Naive thymus-derived CD8-positive, alpha-beta T cell (primary cell): ENCODE measurements around the gene OVAAL. TPM values are rescaled to one million over a fixed set of nuclear protein-coding genes. Genes with fewer than 3 reads are reported as not detected.

Experiments used
- ATAC-seq, 2 donors: fragments of 150-1000 bp; cut with Tn5 transposase in 1 of 2; sonication (Bioruptor Pico), chemical (Tn5 transposase) in 1 of 2; 1 replicate in 1 of 2; 2 replicates in 1 of 2; pipeline ENCODE4 v1.10.0; 2021; ENCODE audit warnings: mild to moderate bottlenecking in 2 of 2, moderate library complexity in 2 of 2
- POLR2A ChIA-PET: fragments of 350-600 bp; sonication (Branson Sonifier 250); formaldehyde crosslinking; loops from one replicate; lab custom pipeline; 2021; ENCODE audit warnings: antibody characterized with exemption; lab: Charles Lee
- DNase-seq, 10 donors: peaks; one replicate each; pipeline versions ENCODE4 v3.0.0 to v3.0.0-alpha.2; 2020 to 2022
- H3K27ac Mint-ChIP-seq, 10 donors: one replicate each; pipeline ENCODE4 v1.8.0; 2020 to 2022; ENCODE audit warnings: mild to moderate bottlenecking in 10 of 10, mixed read lengths in 10 of 10, moderate library complexity in 4 of 10, inconsistent platforms in 1 of 10
- H3K27me3 Mint-ChIP-seq, 5 donors: one replicate each; pipeline ENCODE4 v1.8.0; 2021 to 2022; ENCODE audit warnings: mixed read lengths in 5 of 5
- H3K36me3 Mint-ChIP-seq, 3 donors: one replicate each; pipeline ENCODE4 v1.8.0; 2020 to 2022; ENCODE audit warnings: mixed read lengths in 3 of 3, mild to moderate bottlenecking in 2 of 3, inconsistent platforms in 1 of 3
- H3K4me1 Mint-ChIP-seq, 4 donors: one replicate each; pipeline ENCODE4 v1.8.0; 2021 to 2022; ENCODE audit warnings: mixed read lengths in 4 of 4
- H3K4me3 Mint-ChIP-seq, 10 donors: one replicate each; pipeline ENCODE4 v1.8.0; 2020 to 2022; ENCODE audit warnings: mild to moderate bottlenecking in 10 of 10, mixed read lengths in 10 of 10, moderate library complexity in 6 of 10, inconsistent platforms in 1 of 10
- H3K9me3 Mint-ChIP-seq, 9 donors: one replicate each; pipeline ENCODE4 v1.8.0; 2020 to 2022; ENCODE audit warnings: mixed read lengths in 9 of 9, mild to moderate bottlenecking in 3 of 9, inconsistent platforms in 1 of 9, moderate library complexity in 1 of 9
- polyA plus RNA-seq, 3 donors: library from polyadenylated mRNA; unstranded; fragments of 300-500 nt; fragmentation: Illumina TruSeq; gene quantifications; one replicate each; pipeline ENCODE4 v1.2.3, GENCODE V29; 2021
- total RNA-seq, 8 experiments: library from RNA in 2 of 8; stranded (reverse) in 2 of 8; gene quantifications; one replicate each; pipeline ENCODE4 v1.2.3 and lab custom pipeline; 2021 to 2026

The OVAAL gene
- total and polyA plus RNA-seq, 5 experiments from 2014 or later: not detected

DNA sequence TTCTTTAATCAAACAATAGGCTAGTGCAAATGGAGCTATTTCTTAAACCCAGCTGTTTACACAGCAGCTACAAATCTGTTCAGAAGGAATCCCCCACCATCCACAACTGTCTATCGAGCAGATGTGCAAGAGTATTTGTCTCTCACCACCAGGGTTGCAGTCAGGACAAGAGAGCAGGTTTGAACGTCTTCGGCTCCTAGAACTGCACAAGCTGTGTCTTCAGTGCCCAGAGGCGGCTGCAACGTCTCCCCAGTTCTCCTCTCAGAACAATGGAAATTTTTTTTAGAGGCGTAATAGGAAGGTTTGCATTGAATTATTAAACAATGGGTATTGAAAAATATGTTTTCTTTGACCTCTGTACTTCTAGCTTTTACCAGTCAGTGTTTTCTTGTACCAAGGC, 7.3 kb downstream of the OVAAL start:
- Mint-ChIP-seq H3K27ac (no peak overlapping the region), H3K4me3 (no peak overlapping the region), H3K9me3 (no peaks in the 10 kb centered on the region), H3K27me3 (peaks cover 4 to 18% (median 9%) of the 10 kb centered on the region in 5 donors), H3K4me1 (no peaks in the 10 kb centered on the region), H3K36me3 (no peaks in the 10 kb centered on the region)
- DNase-seq (no peak), ATAC-seq (no peak)
- POLR2A ChIA-PET: no interaction called here

DNA sequence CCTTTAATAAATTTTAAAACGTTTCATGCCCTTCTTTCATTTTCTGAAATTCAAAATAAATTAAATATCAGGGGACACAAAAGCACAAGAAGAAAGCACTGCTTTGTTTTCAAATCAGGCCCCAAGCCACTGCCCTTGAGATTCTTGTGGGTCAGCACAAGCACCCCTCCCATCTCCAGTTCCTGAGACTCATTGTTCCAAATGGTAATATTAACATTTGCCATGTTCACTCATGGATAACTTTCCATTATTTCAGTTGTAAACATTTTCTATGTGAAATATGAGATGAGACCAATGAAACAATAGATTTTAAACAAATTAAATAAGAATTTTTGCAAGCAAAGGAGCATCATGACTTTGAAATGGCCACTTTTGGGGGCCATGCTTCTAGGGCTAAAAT, 7.7 kb downstream of the OVAAL start:
- Mint-ChIP-seq H3K9me3 (no peaks in the 10 kb centered on the region), H3K36me3 (no peaks in the 10 kb centered on the region), H3K4me1 (no peaks in the 10 kb centered on the region), H3K27me3 (peaks cover 2 to 17% (median 7%) of the 10 kb centered on the region in 5 donors), H3K4me3 (no peak overlapping the region), H3K27ac (no peak overlapping the region)
- POLR2A ChIA-PET: no interaction called here
- DNase-seq (no peak), ATAC-seq (no peak)

DNA sequence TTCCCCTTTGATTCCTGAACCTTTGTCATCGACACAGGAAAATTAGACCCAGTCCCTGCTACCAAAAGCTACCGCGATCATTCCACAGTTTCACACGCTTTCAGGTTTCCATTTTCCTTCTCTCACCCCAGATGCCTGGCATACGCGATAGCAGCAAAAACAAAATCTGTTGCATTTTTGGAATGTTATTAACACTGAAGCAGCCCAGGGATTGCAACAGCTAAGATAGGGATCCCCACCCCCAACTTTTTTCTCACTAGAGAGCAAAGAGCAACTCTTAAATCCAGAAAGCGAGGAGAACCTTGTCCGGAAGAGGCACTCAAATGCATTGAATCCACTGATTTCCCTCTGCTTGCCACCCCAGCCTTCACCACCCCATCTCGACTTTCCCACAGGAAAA, 8.9 kb downstream of the OVAAL start:
- H3K36me3 Mint-ChIP-seq: no peaks in the 10 kb centered on the region
- no peaks in the 10 kb centered on the region for H3K9me3 Mint-ChIP-seq
- no peak overlapping the region for H3K27ac Mint-ChIP-seq
- H3K4me3 Mint-ChIP-seq: no peak overlapping the region
- H3K4me1 Mint-ChIP-seq: no peaks in the 10 kb centered on the region
- DNase-seq (no peak), ATAC-seq (no peak)
- POLR2A ChIA-PET: no interaction called here
- peaks cover 5 to 17% (median 10%) of the 10 kb centered on the region in 5 donors for H3K27me3 Mint-ChIP-seq

GRCh38 chr1:180568184-180568583, 9.4 kb downstream of the OVAAL start:
- no peaks in the 10 kb centered on the region for H3K4me1 Mint-ChIP-seq
- H3K4me3 Mint-ChIP-seq: no peak overlapping the region
- DNase-seq (no peak), ATAC-seq (no peak)
- no peak overlapping the region for H3K27ac Mint-ChIP-seq
- POLR2A ChIA-PET: no interaction called here
- no peaks in the 10 kb centered on the region for H3K9me3 Mint-ChIP-seq
- peaks cover 4 to 22% (median 11%) of the 10 kb centered on the region in 5 donors for H3K27me3 Mint-ChIP-seq
- H3K36me3 Mint-ChIP-seq: no peaks in the 10 kb centered on the region

DNA sequence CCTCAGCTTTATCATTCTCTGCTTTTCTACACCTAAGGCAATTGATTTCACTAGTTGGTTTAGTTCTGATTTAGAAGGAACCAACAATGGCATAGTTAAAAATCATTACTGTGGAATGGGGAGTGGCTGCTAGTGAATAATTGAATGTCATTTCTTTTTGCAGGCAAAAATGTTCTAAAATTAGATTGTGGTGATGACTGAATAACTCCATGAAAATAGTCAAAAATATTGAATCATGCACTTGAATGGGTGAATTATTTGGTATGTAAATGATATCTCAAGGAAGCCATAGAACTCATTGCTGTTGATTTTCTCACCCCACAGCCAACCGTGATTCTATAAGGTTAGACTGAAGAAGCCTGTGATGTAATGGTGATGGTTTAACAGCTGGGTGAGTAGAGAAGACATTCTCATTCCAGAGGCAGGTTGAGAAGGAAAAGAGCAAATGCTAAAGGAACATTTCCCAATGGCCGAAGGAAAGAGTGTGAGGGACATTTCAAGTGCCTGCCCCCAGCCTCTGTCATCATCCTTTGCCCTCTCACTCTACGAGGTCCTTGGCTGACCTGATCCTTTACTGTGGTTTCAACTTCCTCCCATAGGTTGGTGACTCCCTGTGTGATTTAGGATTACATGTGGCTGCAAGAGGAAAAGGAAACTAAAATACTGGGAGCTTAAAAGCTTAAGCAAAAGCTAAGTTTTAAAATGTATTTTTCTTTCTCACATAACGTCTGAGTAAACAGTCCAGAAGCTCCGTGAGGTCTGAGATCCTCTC, 12.5 kb downstream of the OVAAL start:
- no peak overlapping the region for H3K27ac Mint-ChIP-seq
- H3K4me3 Mint-ChIP-seq: no peak overlapping the region
- POLR2A ChIA-PET: no interaction called here

GRCh38 chr1:180571832-180572636, 13.3 kb downstream of the OVAAL start:
- peaks cover 10 to 25% (median 15%) of the 10 kb centered on the region in 5 donors for H3K27me3 Mint-ChIP-seq
- no peak overlapping the region for H3K27ac Mint-ChIP-seq
- H3K9me3 Mint-ChIP-seq: no peaks in the 10 kb centered on the region
- no peak for DNase-seq
- POLR2A ChIA-PET: no interaction called here
- H3K4me1 Mint-ChIP-seq: no peaks in the 10 kb centered on the region
- ATAC-seq: no peak
- no peaks in the 10 kb centered on the region for H3K36me3 Mint-ChIP-seq
- H3K4me3 Mint-ChIP-seq: no peak overlapping the region

More for the DNA sequence above, 12.5 kb downstream of the OVAAL start:
- Mint-ChIP-seq H3K9me3 (no peaks in the 10 kb centered on the region), H3K4me1 (no peaks in the 10 kb centered on the region), H3K27me3 (peaks cover 10 to 25% (median 15%) of the 10 kb centered on the region in 5 donors), H3K36me3 (no peaks in the 10 kb centered on the region)
- ATAC-seq: no peak
- no peak for DNase-seq

DNA sequence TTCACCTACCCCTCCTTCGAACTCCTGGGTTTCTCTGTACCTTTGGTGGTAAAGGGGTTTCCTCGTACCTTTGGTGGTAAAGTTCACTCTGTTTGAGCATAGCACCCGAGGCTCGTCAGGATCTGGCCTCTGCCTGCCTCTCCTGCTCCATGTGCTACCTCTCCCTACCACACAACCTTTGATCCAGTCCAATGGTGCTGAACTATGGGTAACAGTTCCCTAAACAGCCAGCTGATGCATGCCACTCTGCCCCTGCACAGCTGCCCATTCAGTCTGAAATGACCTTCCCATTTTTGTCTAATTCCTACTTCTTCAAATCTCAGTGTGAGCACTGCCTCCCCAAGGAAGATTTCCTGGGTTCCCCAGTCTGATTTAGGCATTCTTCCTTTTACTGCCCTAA, 14.0 kb downstream of the OVAAL start:
- Mint-ChIP-seq H3K27ac (no peak overlapping the region), H3K4me1 (no peaks in the 10 kb centered on the region), H3K4me3 (no peak overlapping the region), H3K9me3 (no peaks in the 10 kb centered on the region), H3K27me3 (peaks cover 10 to 19% (median 14%) of the 10 kb centered on the region in 5 donors), H3K36me3 (no peaks in the 10 kb centered on the region)
- DNase-seq (no peak), ATAC-seq (no peak)
- POLR2A ChIA-PET: no interaction called here

DNA sequence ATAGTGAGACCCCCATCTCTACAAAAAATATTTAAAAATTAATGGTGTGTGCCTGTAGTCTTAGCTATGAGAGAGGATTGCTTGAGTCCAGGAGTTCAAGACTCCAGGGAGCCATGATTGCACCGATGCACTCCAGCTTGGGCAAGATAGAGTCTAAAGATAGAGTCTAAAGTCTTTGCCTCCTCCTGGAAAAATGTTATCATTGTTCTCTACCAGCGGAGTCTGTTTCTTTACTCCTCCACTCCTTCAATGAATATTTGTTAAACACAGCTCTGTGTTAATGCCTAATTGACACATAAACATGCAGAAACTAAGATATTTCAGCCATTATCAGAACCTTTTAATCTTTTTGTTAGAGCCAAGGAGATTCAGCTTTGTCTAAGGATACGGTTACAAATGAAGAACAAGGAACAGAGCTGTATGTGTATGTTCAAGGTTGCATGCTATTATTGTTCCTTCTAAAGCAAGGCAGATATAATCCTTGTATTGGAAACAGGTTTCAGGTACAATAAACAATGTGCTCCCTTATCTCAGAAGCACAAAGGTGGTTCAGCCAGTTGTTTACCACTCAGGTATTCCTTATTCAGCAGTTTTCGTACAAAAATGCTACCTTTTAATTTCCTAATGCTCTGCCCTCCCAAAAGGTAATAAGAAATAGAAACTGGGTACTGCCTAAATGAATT, 15.4 kb downstream of the OVAAL start:
- Mint-ChIP-seq H3K27me3 (peaks cover 10 to 15% (median 13%) of the 10 kb centered on the region in 5 donors), H3K27ac (no peak overlapping the region), H3K9me3 (peaks cover 0 to 2% (median 0%) of the 10 kb centered on the region in 9 donors), H3K4me1 (no peaks in the 10 kb centered on the region), H3K4me3 (no peak overlapping the region), H3K36me3 (no peaks in the 10 kb centered on the region)
- DNase-seq (no peak), ATAC-seq (no peak)
- POLR2A ChIA-PET: no interaction called here

DNA sequence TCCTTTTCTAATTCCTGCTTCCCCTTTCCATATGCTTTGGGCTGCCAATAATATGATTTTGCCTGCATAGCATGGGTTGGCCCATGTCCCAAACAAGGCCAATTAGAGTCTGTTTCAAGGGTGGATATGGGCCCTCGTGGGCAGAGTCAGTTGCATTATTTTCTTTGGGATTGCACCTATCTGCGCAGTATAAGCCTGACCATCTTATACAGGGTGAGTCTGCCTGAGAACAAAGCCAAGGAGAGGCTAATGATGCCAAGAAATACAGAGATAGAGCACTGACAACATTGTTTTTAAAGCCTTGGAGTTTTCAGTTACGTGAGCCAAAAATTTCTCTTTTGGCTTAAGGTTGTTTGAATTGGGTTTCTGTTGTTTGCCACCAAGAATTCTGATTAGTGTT, 18.6 kb downstream of the OVAAL start:
- no peaks in the 10 kb centered on the region for H3K36me3 Mint-ChIP-seq
- H3K4me3 Mint-ChIP-seq: no peak overlapping the region
- H3K9me3 Mint-ChIP-seq: peaks cover 0 to 2% (median 0%) of the 10 kb centered on the region in 9 donors
- ATAC-seq (no peak), DNase-seq (no peak)
- POLR2A ChIA-PET: no interaction called here
- H3K27me3 Mint-ChIP-seq: peaks cover 5 to 10% (median 8%) of the 10 kb centered on the region in 5 donors
- H3K27ac Mint-ChIP-seq: no peak overlapping the region
- no peaks in the 10 kb centered on the region for H3K4me1 Mint-ChIP-seq

DNA sequence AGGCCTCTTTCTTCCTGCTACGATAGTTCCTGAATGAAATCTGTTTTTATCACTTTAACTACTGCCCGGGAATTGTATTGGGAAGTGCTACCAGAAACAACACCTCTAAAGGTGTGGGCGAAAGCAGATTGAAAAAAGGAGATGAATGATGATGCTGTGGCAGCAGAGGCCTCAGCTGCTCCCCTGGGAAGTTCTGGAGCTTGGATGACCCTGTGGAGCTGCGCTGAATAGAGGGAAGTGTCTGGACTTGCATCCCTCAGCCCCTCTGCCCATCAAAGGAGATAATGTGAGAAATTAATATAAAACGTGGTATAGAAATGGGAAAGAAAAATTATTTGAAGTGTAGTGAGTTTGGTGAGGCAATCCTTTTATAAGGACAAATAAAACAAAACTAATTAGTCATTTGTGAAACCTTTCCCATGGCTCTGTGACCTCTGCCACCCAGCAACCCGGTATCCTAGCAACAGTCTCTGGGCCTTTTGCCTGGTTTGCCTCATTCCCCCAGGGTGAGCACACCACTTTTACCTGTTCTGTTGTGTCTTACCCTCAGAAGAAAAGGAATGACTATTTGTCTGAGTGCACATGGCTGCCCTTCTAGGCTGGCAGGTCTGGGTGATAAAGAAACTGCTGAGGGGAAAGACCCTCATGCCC, 21.3 kb downstream of the OVAAL start:
- H3K27me3 Mint-ChIP-seq: peaks cover 0 to 7% (median 4%) of the 10 kb centered on the region in 5 donors
- no peaks in the 10 kb centered on the region for H3K36me3 Mint-ChIP-seq
- POLR2A ChIA-PET: no interaction called here
- peaks cover 0 to 2% (median 0%) of the 10 kb centered on the region in 9 donors for H3K9me3 Mint-ChIP-seq
- H3K4me1 Mint-ChIP-seq: peaks cover 0 to 1% (median 0%) of the 10 kb centered on the region in 4 donors
- no peak overlapping the region for H3K27ac Mint-ChIP-seq
- DNase-seq (no peak), ATAC-seq (no peak)
- H3K4me3 Mint-ChIP-seq: no peak overlapping the region

DNA sequence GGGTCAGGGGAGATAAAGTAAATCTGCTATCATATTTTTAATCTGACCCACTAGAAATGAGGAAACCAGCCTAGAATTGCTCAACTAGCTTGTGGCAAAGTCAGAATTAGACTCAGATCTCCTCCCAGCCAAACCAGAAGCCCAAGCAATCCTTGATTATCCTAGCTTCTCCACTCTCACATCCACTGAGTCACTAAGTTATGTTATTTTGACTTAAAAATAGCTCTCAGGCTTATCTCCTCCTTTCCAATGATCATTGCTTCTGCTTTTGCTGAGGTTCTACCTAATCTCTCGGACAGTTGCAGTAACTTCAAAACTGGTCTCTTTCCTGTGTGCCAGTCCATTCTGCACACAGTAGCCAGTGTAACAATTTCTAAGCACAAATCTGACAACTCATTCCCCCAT, 22.9 kb downstream of the OVAAL start:
- POLR2A ChIA-PET: no interaction called here

DNA sequence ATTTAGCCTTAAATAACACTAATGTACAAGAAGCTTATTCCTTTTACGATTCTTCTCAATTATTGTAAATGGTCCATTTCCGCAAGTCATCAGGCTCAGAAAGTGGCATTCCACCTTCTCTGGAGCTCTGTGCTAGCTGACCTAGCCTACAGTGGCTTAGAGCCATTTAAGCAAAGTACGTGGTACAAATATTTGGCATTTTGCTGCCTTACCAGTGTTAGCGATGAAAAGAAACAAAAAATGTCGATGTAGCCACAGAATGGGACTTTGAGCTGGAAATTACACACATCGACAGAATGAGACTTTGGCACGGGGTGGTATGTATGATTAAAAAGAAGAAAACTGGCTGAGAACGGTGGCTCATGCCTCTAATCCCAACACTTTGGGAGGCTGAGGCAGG, 26.1 kb downstream of the OVAAL start:
- H3K4me1 Mint-ChIP-seq: peaks cover 0 to 1% (median 0%) of the 10 kb centered on the region in 4 donors
- peaks cover 0 to 9% (median 4%) of the 10 kb centered on the region in 5 donors for H3K27me3 Mint-ChIP-seq
- peaks cover 0 to 30% (median 7%) of the 10 kb centered on the region in 9 donors for H3K9me3 Mint-ChIP-seq
- POLR2A ChIA-PET: no interaction called here
- no peak overlapping the region for H3K4me3 Mint-ChIP-seq
- DNase-seq (no peak), ATAC-seq (no peak)
- H3K27ac Mint-ChIP-seq: no peak overlapping the region
- H3K36me3 Mint-ChIP-seq: peaks cover 0 to 11% (median 2%) of the 10 kb centered on the region in 3 donors

More for the DNA sequence above, 22.9 kb downstream of the OVAAL start:
- Mint-ChIP-seq H3K9me3 (peaks cover 0 to 2% (median 0%) of the 10 kb centered on the region in 9 donors), H3K36me3 (no peaks in the 10 kb centered on the region), H3K4me1 (peaks cover 0 to 1% (median 0%) of the 10 kb centered on the region in 4 donors), H3K27me3 (peaks cover 0 to 9% (median 3%) of the 10 kb centered on the region in 5 donors), H3K27ac (no peak overlapping the region), H3K4me3 (no peak overlapping the region)
- DNase-seq: no peak
- ATAC-seq: no peak
